Superior temporal gyrus (tissue), 1 donor: Measurements from ENCODE around the gene CDV3.

ENCODE experiments used
- DNase-seq: peaks from one replicate; pipeline ENCODE4 v3.0.0-alpha.2; 2016; ENCODE audit errors: extremely low spot score

The CDV3 gene

DNA sequence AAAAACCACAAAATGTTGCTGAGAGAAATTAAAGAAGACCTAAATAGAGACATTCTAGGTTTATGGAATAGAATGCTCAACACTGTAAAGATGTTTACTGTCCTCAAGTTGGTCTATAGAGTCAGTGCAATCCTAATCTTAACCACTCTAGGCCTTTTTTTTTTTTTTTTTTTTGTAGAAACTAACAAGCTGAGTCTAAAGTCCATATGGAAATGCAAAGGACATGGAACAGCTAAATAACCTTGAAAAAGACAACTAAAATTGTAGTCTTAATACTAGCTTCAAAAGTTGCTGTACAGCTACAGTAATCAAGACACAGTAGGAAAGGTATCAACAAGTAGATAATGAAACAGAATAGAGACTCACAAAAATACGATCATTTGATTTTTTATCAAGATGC lies 32.9 kb downstream of the CDV3 start:
- DNase-seq, result no peak

DNA sequence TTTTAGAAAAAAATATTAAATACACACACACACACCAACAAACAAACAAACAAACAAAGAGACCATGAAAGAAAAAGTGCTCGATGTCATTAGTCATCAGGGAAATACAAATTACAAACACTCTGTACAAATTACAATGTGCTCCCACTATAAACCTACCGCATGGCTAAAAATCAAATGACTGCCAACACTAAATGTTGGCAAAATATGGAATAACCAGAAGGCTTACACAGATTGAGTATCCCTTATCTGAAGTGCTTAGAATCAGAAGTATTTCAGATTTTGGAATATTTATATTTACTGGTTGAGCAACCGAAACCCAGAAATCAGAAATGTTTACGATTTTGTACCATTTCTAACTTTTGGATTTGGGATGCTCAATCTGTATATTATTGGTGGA lies 33.4 kb downstream of the CDV3 start:
- DNase-seq, result no peak

DNA sequence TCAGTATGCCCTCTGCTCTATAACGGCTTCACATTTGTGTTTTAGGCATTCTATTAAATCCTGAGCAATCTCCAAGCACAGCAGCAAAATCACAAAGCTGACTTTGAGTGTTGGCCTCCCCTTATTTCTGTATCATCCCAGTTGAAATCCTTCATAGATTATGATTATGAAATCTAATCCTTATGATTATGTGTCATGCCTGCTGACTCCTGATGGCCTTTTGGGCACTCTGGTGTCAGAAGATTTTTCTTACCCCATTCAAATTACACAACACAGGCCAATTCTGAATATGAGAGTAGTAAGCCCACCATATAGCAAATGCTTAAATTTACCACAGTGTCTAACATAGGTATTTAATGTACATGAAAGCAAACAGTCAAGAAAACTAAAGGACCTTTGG lies 34.3 kb downstream of the CDV3 start:
- no peak for DNase-seq

DNA sequence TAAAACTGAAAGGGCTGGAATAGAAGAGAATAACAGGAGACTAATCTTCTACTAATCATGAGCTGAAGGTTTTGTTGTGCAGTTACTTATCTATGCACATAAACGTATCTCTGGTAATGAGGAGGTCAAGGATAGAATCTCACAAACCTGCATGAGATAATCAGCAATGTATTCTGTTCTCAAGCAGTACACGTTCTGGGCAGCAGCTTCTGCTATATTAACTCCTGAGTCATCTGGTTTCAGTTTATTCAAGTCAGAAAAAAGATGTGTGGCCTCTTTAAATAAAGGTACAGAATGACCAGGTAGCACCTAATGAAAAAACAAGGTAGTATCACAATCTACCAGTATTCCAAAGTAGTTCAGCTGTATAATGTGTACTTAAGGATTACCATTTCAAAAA lies 34.9 kb downstream of the CDV3 start:
- no peak for DNase-seq

DNA sequence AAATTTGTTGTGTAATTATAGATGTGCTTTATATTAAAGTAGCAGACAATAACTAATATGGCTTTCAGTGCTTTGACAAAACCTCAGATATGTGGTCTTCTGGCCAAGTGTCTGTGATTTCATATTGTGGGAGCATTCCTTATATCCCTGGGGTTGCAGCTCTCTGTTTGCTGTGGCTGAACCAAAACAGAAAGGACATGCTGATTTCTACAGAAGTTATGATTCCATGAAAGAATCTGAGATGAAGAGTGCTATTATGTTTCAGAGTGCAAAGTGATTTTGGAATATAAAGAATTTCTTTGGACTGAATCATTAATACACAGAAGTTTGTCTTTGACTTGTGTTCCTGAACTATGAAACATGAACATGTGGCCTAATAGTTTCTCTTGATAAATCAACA lies 36.5 kb downstream of the CDV3 start:
- DNase-seq, result no peak

DNA sequence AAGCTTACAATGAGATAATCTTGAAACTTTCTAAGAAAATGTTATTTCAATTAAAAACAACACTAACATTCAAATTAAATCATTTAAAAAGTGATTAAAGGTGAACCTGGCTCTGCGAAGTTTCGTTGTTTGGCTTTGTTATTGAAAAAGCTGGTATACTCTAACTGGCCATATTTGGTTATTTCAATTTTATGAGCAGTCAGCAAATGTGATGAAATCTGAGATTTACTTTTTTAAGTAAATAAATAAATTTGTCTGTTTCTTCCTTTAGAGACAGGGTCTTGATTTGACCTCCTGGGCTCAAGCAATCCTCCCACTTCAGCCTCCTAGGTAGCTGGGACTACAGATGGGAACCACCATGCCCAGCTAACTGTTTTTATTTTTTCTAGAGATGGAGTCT lies 38.0 kb downstream of the CDV3 start:
- DNase-seq, result no peak

DNA sequence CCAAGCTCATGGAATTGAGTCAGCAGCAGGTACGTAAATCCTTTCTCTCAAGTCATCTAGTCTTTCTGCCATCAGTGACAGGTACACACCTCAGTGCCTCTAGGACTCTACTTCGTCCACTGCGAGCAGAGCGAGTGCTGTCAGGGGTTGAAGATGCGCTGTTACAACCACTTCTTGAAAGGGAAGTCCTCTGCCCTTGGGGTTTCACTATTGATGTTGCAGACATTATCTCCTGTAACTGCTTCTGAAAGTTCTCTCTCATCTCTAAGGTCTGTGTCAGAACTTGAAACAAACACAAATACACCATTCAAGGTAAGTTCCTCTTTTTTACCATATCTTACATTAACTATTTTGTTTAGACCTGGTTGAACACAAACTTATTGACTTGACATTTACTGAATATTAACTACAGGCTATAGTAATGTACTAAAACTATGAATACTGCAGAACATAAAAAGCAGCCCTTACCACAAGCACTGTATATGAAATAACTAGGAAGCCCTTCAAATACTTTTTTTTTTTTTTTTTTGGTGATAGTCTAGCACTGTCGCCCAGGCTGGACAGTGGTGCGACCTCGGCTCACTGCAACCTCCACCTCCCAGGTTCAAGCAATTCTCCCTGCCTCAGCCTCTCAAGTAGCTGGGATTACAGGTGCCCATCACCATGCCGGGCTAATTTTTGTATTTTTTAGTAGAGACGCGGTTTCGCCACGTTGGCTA lies 46.7 kb downstream of the CDV3 start:
- DNase-seq, result no peak

DNA sequence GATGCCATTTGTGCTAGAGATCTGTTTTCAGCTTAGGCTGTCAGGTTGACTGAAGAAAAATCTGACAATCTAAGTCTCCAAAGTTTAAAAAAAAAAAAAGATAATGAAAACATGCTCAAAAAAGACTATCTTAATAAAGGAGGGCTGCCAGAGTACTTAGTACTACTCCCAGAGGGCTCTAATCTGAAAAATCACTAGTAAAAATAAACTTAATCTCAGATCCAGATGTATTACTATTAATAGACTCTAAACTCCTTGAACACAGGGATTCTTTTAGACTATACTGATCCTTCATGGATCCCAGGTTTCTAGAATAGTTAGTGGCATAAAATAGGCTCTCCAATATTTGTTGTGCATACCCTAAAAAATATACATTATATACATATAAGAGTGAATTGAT lies 54.3 kb downstream of the CDV3 start:
- no peak for DNase-seq

DNA sequence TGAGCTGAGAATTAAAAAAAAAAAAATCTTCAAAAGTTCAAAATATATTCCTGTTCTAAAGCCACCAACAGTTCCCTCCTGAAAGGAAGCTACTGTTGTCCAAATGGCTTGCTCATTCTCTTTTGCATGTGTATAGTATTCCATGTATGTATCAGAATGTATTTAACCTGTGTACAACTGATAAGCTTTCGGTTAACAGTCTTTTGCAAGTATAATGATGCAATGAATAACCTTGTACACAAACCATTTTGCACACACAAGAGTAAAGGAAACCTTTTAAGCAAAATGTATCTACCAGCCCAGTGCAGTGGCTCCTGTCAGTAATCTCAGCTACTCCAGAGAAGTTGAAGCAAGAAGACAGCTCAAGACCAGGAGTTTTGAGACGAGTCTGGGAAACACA lies 55.7 kb downstream of the CDV3 start:
- no peak for DNase-seq

DNA sequence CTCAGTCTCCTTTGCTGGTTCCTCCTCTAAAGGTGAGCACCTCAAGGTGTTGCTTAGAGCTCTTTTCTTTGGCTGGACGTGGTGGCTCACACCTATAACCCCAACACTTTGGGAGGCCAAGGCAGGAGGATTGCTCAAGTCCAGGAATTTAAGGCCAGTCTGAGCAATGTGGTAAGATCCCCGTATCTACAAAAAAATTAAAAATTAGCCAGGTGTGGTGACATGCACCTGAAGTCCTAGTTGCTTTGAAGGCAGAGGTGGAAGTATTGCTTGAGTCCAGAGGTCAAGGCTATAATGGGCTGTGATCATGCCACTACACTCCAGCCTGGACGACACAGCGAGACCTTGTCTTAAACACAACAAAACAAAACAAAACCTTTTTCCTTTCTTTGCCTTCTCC lies 60.0 kb downstream of the CDV3 start:
- no peak for DNase-seq
